AG09319 (cell line): ENCODE results near the gene IL27RA.

ENCODE experiments used
- DNase-seq: peaks from one replicate; pipeline ENCODE4 v3.0.0-alpha.2; 2010; ENCODE audit warnings: low read depth; ENCODE audit errors: extremely low read depth
- TF ChIP-seq, protein P1 (sequence below): IDR thresholded peaks from 2 replicates; pipeline ENCODE4 v1.5.1; 2011; ENCODE audit warnings: low read depth, mild to moderate bottlenecking, inconsistent platforms, low read length, moderate library complexity

Gene IL27RA

DNA sequence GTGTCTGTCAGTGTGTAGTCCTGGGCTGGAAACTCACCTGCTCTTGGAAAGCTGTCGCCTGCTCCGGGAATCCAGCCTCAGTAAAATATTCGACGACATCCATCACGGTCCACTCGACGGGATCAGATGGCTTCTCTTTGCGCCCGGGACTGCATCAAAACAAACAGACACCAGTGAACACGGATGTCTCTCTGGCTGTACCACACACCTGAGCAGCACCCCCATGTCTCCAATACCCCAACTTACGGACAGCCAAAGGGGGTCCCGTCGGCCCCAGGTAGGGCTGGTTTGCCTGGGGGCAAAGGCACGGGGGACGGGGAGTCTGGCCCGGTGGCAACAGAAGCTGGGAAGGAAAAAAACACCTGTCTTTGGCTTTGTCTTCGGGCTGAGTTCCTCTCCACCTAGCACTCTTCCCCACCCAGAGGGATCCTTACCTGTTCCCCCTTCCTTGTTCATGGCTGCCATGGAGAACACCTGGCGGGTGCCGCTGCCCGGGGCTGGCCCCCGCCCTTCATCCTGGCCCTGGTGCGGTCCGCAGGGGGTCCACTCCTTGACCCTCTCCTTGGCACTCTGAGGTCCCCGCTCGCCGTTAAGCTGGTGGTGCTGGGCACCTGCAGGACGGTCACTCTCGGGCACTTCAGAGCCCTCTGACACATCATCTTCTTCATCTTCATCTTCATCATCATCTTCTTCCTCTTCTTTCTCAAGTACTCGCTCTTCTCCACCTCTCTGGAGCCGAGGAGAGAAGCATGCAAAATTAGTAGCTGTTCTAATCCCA lies 57.3 kb downstream of the IL27RA start:
- no peak for DNase-seq
- TF ChIP-seq, protein P1, sequence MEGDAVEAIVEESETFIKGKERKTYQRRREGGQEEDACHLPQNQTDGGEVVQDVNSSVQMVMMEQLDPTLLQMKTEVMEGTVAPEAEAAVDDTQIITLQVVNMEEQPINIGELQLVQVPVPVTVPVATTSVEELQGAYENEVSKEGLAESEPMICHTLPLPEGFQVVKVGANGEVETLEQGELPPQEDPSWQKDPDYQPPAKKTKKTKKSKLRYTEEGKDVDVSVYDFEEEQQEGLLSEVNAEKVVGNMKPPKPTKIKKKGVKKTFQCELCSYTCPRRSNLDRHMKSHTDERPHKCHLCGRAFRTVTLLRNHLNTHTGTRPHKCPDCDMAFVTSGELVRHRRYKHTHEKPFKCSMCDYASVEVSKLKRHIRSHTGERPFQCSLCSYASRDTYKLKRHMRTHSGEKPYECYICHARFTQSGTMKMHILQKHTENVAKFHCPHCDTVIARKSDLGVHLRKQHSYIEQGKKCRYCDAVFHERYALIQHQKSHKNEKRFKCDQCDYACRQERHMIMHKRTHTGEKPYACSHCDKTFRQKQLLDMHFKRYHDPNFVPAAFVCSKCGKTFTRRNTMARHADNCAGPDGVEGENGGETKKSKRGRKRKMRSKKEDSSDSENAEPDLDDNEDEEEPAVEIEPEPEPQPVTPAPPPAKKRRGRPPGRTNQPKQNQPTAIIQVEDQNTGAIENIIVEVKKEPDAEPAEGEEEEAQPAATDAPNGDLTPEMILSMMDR, result no peak

DNA sequence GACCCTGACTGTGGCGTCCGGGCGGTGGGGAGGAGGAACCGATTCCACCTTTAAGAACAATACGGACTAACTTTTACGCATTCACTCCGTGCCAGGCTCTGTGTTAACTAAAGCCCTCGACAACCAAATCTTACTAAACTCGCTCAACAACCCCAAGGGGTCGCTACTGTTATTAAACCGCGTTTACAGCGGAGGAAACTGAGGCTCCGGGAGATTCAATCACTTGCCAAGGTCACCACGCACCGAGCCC lies 57.8 kb downstream of the IL27RA start:
- TF ChIP-seq, protein P1, result peak; percentile 2
- DNase-seq, result no peak

DNA sequence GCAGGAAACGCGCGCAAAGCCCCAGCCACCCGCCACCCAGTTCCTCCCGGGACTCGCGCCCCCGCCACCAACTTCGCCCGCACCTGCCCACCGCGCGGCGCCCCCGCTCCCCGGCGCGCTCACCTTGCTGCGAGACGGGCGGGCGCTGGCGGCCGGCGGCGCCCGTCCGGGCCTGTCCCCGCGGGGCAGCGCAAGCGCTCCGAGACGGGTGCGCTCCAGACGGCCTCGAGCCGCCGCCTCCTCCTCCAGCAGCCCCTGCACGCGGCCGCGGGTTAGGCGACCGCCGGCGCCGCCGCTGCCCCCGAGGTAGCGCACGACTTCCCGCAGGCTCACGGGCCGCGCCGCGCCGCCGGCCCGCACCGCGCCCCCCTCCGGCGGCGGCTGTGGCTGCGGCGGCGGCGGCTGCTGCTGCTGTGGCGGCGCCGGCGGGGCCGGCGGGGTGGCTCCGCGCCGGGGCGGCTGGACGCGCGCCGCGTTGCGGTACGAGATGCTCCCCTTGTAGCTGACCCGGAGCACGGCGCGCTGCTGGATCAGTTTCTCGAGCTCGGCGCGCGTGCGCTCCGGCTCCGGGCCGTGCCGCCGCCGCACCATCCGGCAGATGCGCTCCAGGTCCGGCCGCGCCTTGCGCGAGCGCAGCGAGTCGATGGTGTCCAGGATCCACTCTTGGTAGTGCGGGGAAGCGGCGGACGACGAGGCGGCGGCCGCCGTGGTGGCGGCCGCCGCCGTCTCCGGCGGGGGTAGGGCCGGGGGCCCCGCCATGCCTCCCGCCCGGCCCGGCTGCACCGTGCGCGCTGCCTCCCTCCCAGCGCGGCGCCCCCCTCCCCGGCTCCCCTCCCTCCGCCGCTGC lies 58.3 kb downstream of the IL27RA start:
- DNase-seq, result no peak
- TF ChIP-seq, protein P1, result no peak; the same call in 1 of the 2 replicates

DNA sequence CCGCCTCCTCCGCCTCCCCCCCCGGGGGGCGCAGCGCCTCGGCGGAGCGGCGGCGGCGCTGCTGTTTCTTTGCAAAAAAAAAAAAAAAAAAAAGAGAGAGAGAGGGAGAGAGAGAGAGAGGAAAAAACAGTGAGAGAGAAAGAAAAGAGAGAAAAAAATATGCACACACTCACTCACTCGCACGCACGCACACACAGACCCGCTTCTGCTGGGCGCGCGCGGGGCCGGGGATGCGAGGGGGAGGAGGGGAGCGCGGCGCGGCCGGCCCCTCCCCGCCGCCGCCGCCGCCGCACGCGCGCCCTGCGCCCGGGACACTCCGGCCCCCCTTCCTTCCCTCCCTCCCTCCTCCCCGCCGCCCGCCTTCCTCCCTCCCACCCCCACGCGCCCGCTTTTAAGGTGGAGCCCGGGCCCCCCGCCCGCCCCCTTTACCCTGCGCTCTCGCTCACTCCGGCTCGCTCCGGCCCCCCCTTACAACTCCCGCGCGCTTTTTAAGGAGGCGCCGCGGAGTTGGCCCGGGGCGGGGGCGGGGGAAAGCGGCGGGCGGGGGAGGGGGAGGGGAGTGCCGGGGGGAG lies 59.0 kb downstream of the IL27RA start, which contains the start of gene SAMD1:
TSS of gene SAMD1 (minus strand) at position 243 of the 572 bp plus-strand sequence.
- TF ChIP-seq, protein P1, result no peak
- DNase-seq, result peak; percentile 79

DNA sequence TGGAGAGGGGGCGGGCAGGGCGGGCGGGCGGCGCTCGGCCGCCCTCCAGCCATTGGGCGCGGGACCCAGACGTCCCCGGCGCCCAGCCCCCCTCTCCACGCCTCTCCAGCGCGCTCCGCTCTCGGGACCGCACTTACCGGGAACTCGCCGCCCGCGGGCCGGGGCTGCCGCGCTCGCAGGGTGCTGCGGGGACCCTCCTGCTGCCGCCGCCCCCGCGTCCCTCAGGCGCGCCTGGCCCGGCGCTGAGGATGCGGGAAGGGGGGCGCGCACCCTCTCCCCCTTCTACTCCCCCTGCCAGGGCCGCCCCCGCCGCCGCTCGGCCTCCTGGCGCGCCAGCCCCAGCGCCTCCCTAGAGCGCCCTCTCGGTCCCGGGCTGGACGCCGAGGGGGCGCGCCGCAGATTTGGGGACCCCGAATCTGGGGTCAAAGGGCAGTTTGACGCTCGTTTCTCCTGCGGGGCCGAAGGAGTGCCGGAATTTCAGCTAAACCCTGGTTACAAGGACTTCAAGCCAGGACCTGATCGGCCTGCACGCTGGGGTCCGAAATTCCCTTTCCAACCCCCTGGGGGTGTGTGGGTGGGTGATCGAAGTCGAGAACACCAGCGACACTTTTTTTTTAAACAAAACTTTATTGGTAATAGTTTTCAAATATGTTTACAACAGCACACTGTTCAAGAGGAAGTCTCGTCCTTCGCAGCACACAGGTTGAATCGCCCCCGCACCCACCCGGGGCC lies 59.7 kb downstream of the IL27RA start:
- TF ChIP-seq, protein P1, result peak; percentile 24
- no peak for DNase-seq

DNA sequence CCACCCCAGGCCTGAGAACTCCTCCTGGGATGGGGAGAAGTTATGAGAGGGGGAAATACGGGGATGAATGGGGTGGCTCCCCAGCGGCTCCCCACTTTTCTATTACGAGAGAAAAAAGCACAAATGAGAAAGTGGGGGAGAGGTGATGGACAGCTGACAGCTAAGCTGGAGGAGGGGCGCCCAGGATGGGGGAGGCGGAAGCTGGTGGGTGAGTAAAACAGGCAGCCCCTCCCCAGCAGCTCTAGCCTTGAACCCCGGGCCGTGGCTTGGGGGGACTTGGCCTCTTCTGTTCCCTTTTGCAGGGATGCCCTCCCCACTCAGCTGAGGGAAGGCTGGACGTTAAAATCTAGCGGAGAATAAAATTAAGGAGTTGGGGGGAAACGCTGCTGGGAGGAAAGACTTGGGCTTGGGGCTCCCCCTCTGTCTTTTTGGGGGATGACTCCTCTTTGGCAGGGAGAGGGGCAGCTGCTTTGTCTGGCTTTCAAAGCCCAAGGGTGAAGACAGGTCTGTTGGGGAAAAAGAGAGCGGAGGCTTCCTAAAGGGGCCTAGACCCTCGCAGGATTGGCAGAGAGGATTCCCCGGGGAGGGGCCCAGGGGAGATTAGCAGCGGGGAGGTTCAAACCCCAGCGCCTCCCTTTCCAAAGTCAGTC lies 60.4 kb downstream of the IL27RA start:
- DNase-seq, result no peak
- TF ChIP-seq, protein P1, result no peak
